ENCODE measurements around the gene ADIPOR1.
"Not testable (repeated sequence)": the region's sequence is repeated elsewhere in the genome, so short reads cannot be mapped to it uniquely, and the experiment has no call there.

Gene ADIPOR1

GRCh38 chr1:202935844-202936243, 22.3 kb downstream of the ADIPOR1 start:
- DNase-seq = no peak

DNA sequence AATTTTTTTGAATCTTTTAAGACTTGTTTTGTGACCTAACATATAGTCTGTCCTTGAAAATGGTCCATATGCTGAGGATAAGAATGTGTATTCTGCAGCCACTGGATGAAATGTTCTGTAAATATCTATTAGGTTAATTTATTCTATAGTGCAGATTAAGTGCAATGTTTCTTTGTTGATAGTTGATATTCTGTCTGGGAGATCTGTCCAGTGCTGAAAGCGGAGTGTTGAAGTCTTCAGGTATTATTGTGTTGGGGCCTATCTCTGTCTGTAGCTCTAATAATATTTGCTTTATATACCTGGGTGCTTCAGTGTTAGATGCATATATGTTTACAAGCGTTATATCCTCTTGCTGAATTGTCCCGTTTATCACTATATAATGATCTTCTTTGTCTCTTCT, 23.4 kb downstream of the ADIPOR1 start:
- no peak for DNase-seq

DNA sequence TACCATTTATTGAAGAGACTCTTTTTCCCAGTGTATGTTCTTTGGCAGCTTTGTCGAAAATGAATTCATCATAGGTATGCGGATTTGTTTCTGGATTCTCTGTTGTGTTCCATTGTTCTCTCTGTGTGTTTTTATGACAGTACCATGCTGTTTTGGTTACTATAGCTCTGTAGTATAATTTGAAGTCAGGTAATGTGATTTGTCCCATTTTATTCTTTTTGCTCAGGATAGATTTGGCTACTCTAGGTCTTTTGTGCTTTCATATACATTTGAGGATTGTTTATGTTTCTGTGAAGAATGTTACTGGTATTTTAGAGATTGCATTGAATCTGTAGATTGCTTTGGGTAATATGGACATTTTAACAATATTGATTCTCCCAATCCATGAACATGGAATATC, 25.6 kb downstream of the ADIPOR1 start:
- DNase-seq = no peak

DNA sequence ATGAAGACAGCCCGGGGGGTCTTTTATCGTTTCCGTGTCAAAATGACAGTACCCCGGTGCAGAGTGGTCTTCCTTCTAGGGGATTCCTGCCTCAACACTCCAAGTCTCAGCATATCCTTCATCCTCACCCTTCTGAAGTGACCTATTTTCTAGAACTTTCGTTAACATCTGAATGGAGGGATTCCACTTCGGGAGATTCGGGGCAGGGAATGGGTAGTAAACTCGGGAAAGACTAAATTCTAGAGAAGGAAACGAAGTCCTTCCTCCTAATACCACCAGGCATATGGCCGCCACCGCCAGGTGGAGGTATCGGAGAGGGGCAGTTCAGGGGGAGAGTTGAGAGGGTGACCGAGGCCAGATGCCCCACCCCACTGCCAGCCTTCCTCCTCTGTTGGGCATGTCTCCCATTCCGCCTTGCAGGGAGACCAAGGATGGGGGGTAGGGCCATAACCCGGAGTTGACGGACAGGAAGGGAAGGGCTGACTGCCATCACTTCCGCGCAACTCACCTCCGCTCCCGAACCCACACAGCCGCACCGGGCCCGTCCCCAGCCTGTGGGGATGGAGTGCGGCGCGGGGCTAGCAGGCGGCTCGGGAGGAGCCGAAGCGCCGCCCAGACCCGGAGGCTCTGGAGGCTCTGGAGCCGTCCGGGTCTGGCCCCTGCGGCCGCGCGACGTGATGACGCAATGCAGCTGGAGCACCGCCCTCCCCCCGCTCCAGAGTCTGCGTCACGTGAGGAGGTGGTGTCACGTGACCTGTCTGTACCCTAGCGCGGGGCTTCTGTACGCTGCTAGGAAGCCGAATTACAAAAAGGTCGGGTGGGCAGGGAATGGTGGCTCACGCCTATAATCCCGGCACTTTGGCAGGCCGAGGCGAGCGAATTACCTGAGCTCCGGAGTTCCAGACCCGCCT, 31.3 kb downstream of the ADIPOR1 start, which contains the start of gene KLHL12:
KLHL12 (minus strand) TSS at position 654 of the 911 bp plus-strand sequence. CDS start 2,072 bp downstream, outside the sequence.
- DNase-seq = peak; percentile 96

DNA sequence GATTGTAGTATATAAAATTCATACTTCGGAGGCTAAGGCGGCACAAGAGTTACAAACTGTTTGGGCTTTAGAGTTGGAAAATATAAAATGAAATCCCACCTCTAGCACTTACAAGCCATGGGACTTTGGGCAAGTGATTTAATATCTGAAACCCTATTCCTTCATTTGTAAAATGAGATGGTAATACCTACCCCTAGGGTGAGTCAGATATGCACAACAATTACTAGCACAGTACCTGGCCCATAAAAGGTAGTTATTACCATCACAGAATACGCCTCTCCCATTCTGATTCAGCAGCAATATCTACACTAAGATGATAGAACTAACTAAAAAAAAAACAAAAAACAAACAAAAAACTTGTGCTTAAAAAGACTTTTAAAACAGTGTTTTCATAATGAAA, 34.6 kb downstream of the ADIPOR1 start:
- no peak for DNase-seq

DNA sequence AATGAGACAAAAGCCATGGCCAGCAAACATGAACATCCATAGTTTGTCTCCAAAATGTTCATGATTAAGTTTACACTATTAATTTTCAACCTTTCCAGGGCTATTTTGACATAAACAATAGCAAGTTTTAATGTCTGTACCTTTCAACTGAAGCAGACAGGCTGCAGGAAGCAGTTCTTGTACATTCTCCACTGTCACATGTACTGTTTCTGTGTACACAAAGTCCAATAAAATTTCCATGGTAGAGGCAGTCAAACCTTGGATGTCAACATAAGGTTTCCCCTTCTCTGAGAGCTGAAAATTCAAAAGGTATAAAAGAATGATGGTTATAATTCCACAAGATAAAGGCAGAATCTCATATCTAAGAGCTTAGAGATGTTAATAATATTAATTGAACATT, 38.5 kb downstream of the ADIPOR1 start:
- no peak for DNase-seq

GRCh38 chr1:202915146-202915545, 43.0 kb downstream of the ADIPOR1 start:
- DNase-seq = no peak

GRCh38 chr1:202912476-202912875, 45.6 kb downstream of the ADIPOR1 start:
- not testable (repeated sequence) for DNase-seq

GRCh38 chr1:202909494-202909893, 48.6 kb downstream of the ADIPOR1 start:
- DNase-seq = no peak

- DNase-seq = no peak
Measured at GRCh38 chr1:202908998-202909397, 49.1 kb downstream of the ADIPOR1 start.

GRCh38 chr1:202905331-202905730, 52.8 kb downstream of the ADIPOR1 start:
- no peak for DNase-seq

DNA sequence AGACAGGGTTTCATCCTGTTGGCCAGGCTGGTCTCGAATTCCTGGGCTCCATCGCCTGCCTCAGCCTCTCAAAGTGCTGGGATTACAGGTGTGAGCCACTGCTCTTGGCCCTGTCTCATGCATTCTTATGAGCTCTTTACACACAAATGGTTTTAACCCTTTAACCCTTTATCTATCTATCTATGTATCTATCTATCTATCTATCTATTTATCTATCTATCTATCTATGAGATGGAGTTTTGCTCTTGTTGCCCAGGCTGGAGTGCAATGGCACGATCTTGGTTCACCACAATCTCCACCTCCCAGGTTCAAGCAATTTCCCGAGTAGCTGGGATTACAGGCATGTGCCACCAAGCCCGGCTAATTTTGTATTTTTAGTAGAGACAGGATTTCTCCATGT, 54.3 kb downstream of the ADIPOR1 start:
- not testable (repeated sequence) for DNase-seq

- DNase-seq = no peak
Measured at GRCh38 chr1:202901555-202901954, 56.6 kb downstream of the ADIPOR1 start.

GRCh38 chr1:202892501-202892900, 65.6 kb downstream of the ADIPOR1 start:
- no peak for DNase-seq
